Astrocyte of the spinal cord (primary cell): ENCODE data around the gene FBXL13.
"Not testable (repeated sequence)": the region's sequence is repeated elsewhere in the genome, so short reads cannot be mapped to it uniquely, and the experiment has no call there.

Experiments
- DNase-seq: peaks from one replicate; pipeline ENCODE4 v3.0.0; 2011; ENCODE audit warnings: low read depth, low spot score
- H3K4me3 ChIP-seq: 2 replicates; pipeline ENCODE4 v1.5.1; 2011; ENCODE audit warnings: low read depth, mild to moderate bottlenecking, low read length, moderate library complexity
- CTCF ChIP-seq: IDR thresholded peaks from 2 replicates; pipeline ENCODE4 v1.5.1; 2012; ENCODE audit warnings: low read depth, mild to moderate bottlenecking, low read length, inconsistent platforms
- in situ Hi-C: cut with HindIII; loops from 2 replicates; pipeline ENCODE4 v1.10.0; 2017; ENCODE audit warnings: low sequenced_read_pairs

The FBXL13 gene

DNA sequence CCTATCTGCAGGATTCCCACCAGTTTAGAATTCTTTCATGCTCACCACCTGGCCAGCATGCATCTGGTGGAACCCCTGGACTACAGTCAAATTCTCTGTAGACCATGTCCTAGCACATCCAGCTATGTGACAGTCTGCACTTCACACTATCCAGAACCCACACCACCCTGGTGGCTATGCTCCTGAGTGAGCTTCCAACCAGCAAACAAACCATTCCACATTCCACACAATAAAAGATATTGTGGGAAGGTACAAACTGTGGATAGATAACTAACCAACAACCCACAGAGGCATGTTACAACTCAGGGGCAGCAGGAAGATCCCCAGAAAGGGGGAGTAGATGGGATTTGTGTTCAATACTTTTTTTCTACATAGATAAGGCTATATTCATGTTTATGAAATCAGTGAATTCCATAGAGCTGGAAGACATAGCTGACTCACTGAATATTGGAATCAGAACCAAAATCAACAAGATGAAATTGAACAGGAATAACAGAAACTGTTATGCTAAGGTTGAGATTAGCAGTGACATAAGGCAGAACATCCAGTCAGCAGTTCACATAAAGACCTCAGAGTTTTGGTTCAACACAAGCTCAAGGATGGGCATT, 89.3 kb downstream of the FBXL13 start:
- H3K4me3 ChIP-seq = no peak overlapping the region
- in situ Hi-C loops = no loop called here
- peak; percentile 47 for DNase-seq
- no peak for TF ChIP-seq CTCF

GRCh38 chr7:102983602-102984001, 91.0 kb downstream of the FBXL13 start:
- in situ Hi-C loops = no loop called here

DNA sequence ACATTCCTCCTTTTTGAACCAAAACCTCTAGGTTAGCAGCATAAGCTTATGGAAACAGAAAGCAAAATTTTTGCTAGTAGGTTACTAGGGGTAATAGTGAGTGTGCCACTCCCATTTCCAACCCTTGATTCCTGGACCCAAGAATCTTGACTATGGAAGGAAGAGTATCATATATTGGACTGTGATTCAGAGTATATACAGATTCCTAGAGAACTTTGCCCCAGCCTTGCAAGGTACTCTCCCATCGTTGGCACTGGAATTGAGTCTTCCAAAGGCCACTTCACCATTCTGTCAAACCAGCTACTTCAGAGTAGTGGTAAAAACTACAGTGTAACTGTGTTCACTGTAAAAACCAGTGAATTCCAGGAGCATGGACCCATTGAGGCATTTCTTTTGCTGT, 92.4 kb downstream of the FBXL13 start:
- no peak for DNase-seq
- no peak for TF ChIP-seq CTCF
- in situ Hi-C loops = no loop called here
- H3K4me3 ChIP-seq = no peak overlapping the region

More at GRCh38 chr7:102983602-102984001, 91.0 kb downstream of the FBXL13 start:
- no peak for DNase-seq
- H3K4me3 ChIP-seq = no peak overlapping the region
- no peak for TF ChIP-seq CTCF

- H3K4me3 ChIP-seq = no peak overlapping the region
- no peak for TF ChIP-seq CTCF
- no peak for DNase-seq
- in situ Hi-C loops = no loop called here
Measured at GRCh38 chr7:102981451-102981850, 93.1 kb downstream of the FBXL13 start.

DNA sequence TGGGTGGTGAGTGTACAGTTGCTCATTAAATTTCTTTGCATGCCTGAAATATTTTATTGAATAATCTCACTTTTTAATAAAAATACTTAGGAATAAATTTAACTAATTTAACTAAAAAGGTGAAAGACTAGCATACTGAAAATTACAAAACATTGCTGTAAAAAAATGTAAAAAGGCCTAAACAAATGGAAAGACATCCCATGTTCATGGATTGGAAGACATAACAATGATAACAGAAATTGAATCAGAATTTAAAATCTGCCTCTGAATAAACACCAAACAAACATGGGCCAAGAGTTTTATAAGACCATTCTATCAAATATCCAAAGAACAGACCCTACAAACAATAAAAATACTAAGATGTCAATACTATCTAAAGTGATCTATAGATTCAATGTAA, 94.9 kb downstream of the FBXL13 start:
- no peak for TF ChIP-seq CTCF
- no peak overlapping the region for H3K4me3 ChIP-seq
- in situ Hi-C loops = no loop called here
- DNase-seq = no peak

- in situ Hi-C loops = no loop called here
- DNase-seq = peak; percentile 58
- no peak for TF ChIP-seq CTCF
- H3K4me3 ChIP-seq = no peak overlapping the region
Measured at GRCh38 chr7:102978284-102978683, 96.3 kb downstream of the FBXL13 start.

DNA sequence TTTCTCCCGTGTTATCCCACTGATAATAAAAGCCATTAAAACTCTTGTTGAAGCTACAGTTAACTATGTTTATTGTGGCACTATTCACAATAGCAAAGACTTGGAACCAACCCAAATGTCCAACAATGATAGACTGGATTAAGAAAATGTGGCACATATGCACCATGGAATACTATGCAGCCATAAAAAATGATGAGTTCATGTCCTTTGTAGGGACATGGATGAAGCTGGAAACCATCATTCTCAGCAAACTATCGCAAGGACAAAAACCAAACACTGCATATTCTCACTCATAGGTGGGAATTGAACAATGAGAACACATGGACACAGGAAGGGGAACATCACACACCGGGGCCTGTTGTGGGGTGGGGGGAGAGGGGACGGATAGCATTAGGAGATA, 97.0 kb downstream of the FBXL13 start:
- in situ Hi-C loops, H3K4me3 ChIP-seq, DNase-seq: not testable (repeated sequence)
